B cell (primary cell): Measurements from ENCODE around the gene THBS3.

Experiments used
- CTCF ChIP-seq: fragments of 200-600 bp; IDR thresholded peaks from one replicate; pipeline ENCODE4 v1.8.0; 2022; ENCODE audit warnings: antibody characterized with exemption, mild to moderate bottlenecking
- EZH2 ChIP-seq: IDR thresholded peaks from 2 replicates; pipeline ENCODE4 v1.6.1; 2012; ENCODE audit warnings: borderline replicate concordance, low read depth, mild to moderate bottlenecking, moderate library complexity, low read length; ENCODE audit not compliant: insufficient read depth, poor library complexity, severe bottlenecking

DNA sequence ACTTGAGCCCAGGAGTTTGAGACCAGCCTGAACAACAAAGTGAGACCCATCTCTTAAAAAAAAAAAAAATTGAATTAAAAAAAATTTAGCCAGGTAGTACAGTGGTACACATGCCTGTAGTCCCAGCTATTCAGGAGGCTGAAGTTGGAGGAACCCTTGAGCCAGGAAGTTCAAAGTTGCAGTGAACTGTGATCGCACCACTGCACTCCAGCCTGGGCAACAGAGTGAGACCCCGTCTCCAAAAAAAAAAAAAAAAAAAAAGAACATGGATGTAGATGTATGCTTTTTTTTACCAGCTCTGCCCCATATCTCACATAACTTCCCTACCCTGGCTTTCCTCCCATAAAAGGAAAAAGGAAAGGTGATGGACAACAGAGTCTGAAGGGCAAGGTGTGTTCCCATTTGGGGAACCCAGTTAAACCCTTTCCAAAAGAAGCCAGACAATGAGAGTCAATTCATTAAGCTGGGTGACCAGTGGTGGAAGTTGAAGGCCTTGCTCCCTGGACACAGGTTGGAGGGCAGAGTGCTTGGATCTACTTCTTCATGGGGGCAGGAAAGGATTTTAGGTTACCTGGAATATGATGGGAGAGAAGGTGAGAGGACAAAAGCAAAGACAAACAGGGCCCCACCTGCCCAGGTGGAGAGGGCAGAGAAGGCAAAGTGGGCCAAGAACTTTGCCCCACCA is 37.5 kb downstream of the THBS3 start:
- TF ChIP-seq CTCF: no peak
- no peak for TF ChIP-seq EZH2
